ENCODE measurements around the gene KRT10.

KRT10 gene

DNA sequence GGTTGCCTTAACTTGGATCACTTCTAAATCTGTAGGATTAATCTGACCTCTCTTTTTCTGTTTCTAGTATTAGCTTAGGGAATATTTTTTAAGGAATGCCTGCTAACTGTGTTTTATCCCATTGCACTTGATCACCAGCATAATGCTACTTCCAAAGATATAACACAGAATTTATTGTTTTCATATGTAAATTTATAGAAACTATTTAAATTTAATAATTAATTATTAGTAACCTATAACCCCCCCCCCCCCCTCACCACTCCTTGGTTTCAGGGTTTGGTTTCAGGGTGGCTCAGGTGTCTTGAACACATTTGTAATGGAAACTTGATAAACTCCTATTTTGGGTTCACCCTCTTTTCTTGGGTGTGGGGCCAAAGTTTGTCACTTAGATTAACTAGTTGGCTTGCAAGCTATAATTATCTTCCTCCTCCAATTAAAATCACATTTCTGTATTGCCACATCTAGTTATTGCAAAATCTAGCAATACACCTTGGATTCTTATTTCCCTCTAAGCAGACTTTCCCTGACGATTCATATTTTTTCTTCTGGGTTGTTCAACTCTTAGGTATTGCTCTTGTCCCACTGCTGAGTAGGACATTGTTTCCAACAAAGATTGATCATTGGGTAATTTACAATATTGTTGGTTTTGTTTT lies 26.3 kb upstream of the KRT10 start:
- no peak for FAIRE-seq
- no peak for DNase-seq (ENCODE audit: insufficient read length, low spot score)
- TF ChIP-seq, protein P1, sequence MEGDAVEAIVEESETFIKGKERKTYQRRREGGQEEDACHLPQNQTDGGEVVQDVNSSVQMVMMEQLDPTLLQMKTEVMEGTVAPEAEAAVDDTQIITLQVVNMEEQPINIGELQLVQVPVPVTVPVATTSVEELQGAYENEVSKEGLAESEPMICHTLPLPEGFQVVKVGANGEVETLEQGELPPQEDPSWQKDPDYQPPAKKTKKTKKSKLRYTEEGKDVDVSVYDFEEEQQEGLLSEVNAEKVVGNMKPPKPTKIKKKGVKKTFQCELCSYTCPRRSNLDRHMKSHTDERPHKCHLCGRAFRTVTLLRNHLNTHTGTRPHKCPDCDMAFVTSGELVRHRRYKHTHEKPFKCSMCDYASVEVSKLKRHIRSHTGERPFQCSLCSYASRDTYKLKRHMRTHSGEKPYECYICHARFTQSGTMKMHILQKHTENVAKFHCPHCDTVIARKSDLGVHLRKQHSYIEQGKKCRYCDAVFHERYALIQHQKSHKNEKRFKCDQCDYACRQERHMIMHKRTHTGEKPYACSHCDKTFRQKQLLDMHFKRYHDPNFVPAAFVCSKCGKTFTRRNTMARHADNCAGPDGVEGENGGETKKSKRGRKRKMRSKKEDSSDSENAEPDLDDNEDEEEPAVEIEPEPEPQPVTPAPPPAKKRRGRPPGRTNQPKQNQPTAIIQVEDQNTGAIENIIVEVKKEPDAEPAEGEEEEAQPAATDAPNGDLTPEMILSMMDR (IDR thresholded peaks at IDR 0.05; ENCODE audit: insufficient read depth, missing control alignments) = no peak

DNA sequence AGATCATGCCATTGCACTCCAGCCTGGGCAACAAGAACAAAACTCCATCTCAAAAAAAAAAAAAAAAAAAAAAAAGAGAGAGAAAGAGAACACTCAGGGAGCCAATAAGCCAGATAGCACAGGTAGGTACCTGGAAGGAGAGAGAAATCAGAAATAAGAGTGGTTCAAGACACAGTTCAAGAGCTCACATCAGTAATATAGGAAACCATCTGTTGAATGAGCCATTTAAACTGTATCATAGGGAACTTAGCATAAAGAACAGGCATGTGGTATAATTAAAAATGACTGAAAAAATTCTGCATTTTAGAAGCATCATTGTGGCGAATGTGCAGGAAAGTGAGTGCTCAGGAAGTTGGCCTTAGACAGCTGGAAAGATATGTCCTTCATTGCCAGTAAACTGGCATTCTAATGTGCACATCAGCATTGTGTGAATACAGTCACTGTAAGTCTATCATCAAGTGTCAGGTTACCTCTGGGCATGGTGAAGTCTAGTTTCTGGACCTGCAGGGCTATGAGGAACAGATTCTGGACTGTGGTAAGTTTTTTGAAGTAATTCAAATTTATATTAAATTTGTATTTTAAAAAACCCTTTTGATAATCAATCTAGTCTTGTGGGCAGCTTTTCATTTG lies 24.2 kb upstream of the KRT10 start:
- FAIRE-seq = no peak

DNA sequence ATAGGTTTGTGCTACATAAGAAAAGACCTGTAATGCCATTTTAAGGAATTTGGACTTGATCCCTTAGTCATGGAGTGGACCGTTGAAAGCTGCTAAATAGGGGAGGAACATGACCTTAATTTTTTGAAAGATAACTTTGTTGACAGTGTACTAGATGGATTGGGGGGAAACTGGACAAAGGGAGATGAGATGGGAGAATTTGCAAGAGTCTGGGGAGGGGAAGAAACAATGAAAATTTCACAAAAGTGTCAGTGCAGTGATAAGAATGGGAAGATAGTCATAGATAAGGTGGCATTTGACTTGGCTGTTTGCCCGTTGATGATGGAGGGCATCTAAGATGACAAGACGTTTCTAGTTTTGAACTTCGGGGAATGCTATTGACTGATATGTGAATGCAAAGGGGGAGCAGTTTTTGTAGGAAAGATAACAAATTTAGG lies 22.3 kb upstream of the KRT10 start:
- no peak for FAIRE-seq

More for the DNA sequence above, 24.2 kb upstream of the KRT10 start:
- TF ChIP-seq, protein P1 (IDR thresholded peaks at IDR 0.05; ENCODE audit: insufficient read depth, missing control alignments) = no peak
- no peak for DNase-seq (ENCODE audit: insufficient read length, low spot score)

DNA sequence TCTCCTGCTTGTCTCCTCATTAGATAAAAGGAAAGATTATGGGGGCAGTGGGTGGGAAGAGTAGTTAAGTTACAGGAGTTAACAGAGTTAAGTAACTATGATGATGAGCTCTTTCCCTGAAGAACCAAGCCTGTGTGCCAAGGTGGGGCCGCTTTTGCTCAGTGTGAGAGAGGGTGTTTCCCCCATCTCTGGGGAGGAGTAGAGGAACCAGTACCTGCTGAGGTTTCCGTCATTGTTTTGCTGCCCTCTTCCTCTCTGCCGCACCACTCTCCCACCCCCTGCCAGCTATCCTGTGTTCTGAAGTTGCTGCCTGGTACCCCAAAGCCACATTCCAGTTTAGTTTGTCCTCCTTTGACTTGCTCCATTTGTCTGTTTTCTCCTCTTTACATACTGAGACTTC lies 20.8 kb upstream of the KRT10 start:
- TF ChIP-seq, protein P1 (IDR thresholded peaks at IDR 0.05; ENCODE audit: insufficient read depth, missing control alignments) = no peak

More for the DNA sequence above, 22.3 kb upstream of the KRT10 start:
- TF ChIP-seq, protein P1 (IDR thresholded peaks at IDR 0.05; ENCODE audit: insufficient read depth, missing control alignments) = no peak
- DNase-seq (ENCODE audit: insufficient read length, low spot score) = no peak

DNA sequence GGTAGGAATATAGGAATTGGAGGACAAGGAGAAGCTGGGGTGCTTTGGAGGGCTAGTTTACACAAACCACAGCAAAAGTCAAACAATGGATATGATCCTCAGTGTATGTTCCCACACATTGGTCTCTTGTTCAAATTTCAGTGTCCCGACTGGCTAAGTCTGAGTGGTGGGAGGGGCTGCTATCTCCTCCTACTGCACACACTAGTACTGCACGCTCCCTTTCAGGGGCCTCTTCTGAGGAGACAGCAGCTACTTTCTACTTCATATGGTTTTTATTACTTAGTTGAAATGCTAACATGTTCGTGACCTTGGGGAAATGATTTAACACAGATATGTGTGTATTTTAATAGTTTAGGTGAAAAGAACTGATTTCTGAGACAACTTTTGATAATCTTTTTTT lies 18.8 kb upstream of the KRT10 start:
- FAIRE-seq = no peak
- TF ChIP-seq, protein P1 (IDR thresholded peaks at IDR 0.05; ENCODE audit: insufficient read depth, missing control alignments) = no peak
- DNase-seq (ENCODE audit: insufficient read length, low spot score) = no peak

More for the DNA sequence above, 20.8 kb upstream of the KRT10 start:
- FAIRE-seq (no peak), DNase-seq (ENCODE audit: insufficient read length, low spot score) (no peak)

DNA sequence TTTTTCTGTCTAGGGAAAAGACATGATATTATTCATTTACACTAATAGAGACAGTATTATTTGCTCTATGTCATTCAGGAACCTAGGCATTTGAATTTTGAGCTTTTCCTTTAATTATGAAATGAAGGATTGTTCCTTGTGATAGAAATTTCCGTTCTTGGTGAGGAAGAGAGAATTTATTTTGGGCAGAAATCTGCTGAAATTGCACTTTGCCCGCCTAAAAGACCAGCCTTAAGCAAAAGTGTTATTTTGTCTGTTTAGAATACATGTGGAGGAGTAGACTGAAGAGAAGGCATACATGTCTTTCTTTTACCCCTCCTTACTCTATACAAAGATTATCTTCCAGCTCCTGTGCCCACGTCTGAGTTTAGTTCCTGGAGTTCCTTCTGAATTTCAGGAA lies 16.8 kb upstream of the KRT10 start:
- TF ChIP-seq, protein P1 (IDR thresholded peaks at IDR 0.05; ENCODE audit: insufficient read depth, missing control alignments) = no peak
- FAIRE-seq = no peak
- DNase-seq (ENCODE audit: insufficient read length, low spot score) = no peak

DNA sequence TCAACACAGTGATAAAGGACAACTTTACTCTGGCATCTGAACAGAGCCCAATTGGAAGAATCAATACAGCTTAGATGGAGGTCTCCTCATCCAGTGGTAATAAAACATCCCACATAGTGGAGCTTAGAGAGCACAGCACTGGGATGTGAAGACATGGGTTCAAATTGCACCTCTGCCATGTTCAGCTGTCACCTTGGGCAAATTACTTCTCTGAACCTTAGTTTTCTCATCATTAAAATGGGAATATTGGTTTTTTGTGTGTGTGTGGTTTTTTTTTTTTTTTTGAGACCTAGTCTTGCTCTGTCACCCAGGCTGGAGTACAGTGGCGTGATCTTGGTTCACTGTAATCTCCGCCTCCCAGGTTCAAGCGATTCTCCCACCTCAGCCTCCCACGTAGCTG lies 13.6 kb upstream of the KRT10 start:
- TF ChIP-seq, protein P1 (IDR thresholded peaks at IDR 0.05; ENCODE audit: insufficient read depth, missing control alignments) = no peak
- DNase-seq (ENCODE audit: insufficient read length, low spot score) (no peak), FAIRE-seq (no peak)
